ENCODE data around the gene NAGPA.

The NAGPA gene

DNA sequence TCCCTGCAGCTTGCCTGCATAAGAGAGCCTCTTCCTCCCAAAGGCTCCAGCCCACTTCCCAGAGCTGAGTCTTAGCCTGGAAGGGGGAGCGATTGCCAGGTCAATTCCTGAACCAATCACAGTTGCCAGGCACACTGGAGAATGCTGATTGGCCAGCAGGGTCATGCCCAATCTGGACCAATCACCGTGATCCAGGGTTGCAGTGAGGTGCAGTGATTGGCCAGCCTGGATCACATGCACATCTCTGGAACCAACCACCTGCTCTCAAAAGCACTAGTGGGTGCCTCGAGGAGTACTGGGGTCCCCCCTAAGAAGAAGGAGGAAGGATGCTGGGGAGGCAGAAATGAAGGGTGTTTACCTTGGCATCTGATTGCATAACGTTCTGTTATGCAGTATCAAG lies 18.4 kb downstream of the NAGPA start:
- H3K4me3 ChIP-seq (replicated peaks; ENCODE audit: low read depth, low read length) = no peak overlapping the region
- TF ChIP-seq CTCF (IDR thresholded peaks at IDR 0.05; ENCODE audit: low read depth, low read length, missing control alignments) = no peak
- DNase-seq (ENCODE audit: extremely low read depth, low read depth) = no peak

GRCh38 chr16:5012887-5013286 lies 20.8 kb downstream of the NAGPA start:
- DNase-seq (ENCODE audit: extremely low read depth, low read depth) = no peak
- TF ChIP-seq CTCF (IDR thresholded peaks at IDR 0.05; ENCODE audit: low read depth, low read length, missing control alignments) = no peak
- H3K4me3 ChIP-seq (replicated peaks; ENCODE audit: low read depth, low read length) = no peak overlapping the region

DNA sequence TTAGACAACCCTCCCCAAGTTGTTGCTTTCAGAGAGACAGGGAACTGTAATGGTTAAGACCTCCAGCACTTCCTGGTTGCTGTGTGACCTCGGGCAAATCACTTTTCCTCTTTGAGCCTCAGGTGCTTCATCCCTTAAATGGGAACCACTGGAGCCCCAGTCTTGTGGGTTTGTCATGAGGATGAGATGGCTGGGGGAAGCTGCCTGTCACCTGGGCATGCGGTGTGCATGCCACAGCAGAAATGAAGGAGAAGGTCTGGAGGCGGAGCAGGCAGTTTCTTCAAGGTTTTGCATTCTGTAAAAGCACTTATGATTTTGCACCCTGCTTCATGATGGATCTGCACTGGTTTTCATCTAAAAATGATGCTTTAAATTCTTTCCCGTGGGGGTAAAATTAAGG lies 22.1 kb downstream of the NAGPA start:
- DNase-seq (ENCODE audit: extremely low read depth, low read depth) = no peak
- TF ChIP-seq CTCF (IDR thresholded peaks at IDR 0.05; ENCODE audit: low read depth, low read length, missing control alignments) = no peak
- H3K4me3 ChIP-seq (replicated peaks; ENCODE audit: low read depth, low read length) = no peak overlapping the region

DNA sequence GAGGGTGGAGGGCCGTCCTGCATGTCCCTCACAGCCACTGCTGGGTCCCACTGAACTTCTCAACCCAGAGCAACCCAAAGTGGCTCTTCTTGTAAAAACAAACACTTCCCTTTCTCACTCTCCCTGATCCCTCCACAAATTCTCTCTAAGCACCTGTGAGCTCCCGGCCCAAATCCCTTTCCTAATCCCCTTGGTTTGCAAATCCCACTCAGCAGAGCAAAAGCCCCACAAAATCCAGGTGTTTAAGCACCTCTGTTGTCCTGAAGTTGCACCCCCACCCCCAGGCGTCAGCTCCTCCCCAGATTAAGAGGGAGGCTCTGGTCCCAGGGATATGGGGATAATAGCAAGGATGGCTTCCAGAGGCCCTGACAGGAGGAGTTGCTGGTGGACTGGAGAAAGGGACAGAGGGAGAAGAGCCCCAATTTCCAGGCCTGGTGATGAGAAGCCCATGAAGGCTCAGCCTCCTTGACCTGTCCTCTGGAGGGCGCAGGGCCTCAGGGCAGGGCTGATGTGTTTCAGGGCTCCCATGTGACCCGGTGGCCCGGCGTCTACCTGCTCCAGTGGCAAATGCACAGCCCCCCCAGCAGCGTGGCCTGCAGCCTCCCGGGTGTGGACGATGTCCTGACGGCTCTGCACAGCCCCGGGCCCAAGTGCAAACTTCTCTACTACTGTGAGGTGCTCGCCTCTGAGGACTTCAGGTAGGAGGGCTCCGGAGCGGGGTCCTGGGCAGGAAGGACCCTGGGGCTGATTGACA lies 23.0 kb downstream of the NAGPA start:
- no peak overlapping the region for H3K4me3 ChIP-seq (replicated peaks; ENCODE audit: low read depth, low read length)
- no peak for DNase-seq (ENCODE audit: extremely low read depth, low read depth)
- no peak for TF ChIP-seq CTCF (IDR thresholded peaks at IDR 0.05; ENCODE audit: low read depth, low read length, missing control alignments)

DNA sequence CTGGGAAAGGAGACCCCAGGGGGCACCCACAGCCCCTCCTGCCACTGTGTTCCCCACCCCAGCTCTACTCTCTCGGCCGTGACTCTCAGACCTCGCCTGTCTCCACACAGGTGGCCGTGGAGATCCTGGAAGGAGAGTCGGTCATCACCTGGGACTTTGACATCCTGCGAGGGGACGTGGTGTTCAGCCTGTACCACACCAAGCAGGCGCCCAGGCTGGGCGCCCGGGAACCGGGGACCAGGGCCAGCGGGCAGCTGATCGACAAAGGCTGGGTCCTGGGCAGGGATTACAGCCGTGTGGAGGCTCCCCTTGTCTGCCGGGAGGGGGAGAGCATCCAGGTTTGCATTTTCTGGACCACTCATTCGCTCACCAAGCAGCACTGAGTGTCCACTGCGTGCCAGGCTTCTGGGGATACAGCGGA lies 25.4 kb downstream of the NAGPA start:
- H3K4me3 ChIP-seq (replicated peaks; ENCODE audit: low read depth, low read length) = no peak overlapping the region
- no peak for DNase-seq (ENCODE audit: extremely low read depth, low read depth)
- no peak for TF ChIP-seq CTCF (IDR thresholded peaks at IDR 0.05; ENCODE audit: low read depth, low read length, missing control alignments)

DNA sequence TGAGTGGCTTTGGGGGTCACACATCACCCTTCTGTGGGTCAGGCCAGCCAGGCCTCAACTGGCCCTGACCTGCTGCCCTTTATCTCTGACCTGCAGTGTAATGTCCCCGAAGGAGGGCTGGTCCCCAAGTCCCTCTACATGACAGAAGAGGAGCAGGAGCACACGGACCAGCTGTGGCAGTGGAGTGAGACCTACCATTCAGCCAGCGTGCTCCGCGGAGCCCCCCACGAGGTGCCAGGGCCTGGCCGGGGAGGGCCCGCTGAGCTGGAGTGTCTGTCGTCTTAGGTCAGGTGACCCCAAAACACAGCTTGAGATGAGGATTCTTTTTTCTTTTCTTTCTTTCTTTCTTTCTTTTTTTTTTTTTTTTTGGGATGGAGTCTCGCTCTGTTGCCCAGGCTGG lies 26.5 kb downstream of the NAGPA start:
- TF ChIP-seq CTCF (IDR thresholded peaks at IDR 0.05; ENCODE audit: low read depth, low read length, missing control alignments) = no peak
- no peak overlapping the region for H3K4me3 ChIP-seq (replicated peaks; ENCODE audit: low read depth, low read length)
- no peak for DNase-seq (ENCODE audit: extremely low read depth, low read depth)

Measured in HFF-Myc (cell line).